ENCODE measurements around the gene FBXL13. TPM values are rescaled to one million over a fixed set of nuclear protein-coding genes. Genes with fewer than 3 reads are reported as not detected.
A peak's percentile ranks its signal among the peaks of the same experiment; 100 is the strongest.

Gene FBXL13
- polyA plus RNA-seq, 5 donors = 2.8 to 5.5 (median 4.6) TPM

- no peak for DNase-seq
These were observed 176.6 kb downstream of the FBXL13 start for GRCh38 chr7:102897856-102898531.

- no peak for DNase-seq
These were observed 177.4 kb downstream of the FBXL13 start for GRCh38 chr7:102897211-102897631.

GRCh38 chr7:102896585-102896984 lies 178.0 kb downstream of the FBXL13 start:
- no peak for DNase-seq

GRCh38 chr7:102895602-102896001 lies 179.0 kb downstream of the FBXL13 start:
- DNase-seq = no peak

- no peak for DNase-seq
These were observed 181.8 kb downstream of the FBXL13 start for GRCh38 chr7:102892631-102893278.

- DNase-seq = peak; percentile 46 to 55
These were observed 182.8 kb downstream of the FBXL13 start for GRCh38 chr7:102891693-102892261.

GRCh38 chr7:102890971-102891692 lies 183.5 kb downstream of the FBXL13 start:
- DNase-seq = no peak

- peak; percentile 88 to 92 for DNase-seq
These were observed 184.2 kb downstream of the FBXL13 start for GRCh38 chr7:102890292-102890970.

- DNase-seq = peak; percentile 71 to 72
These were observed 184.7 kb downstream of the FBXL13 start for GRCh38 chr7:102889851-102890250.

- no peak for DNase-seq
These were observed 185.9 kb downstream of the FBXL13 start for GRCh38 chr7:102888561-102889233.

GRCh38 chr7:102883098-102883860 lies 191.3 kb downstream of the FBXL13 start:
- no peak for DNase-seq

GRCh38 chr7:102875700-102876295 lies 198.8 kb downstream of the FBXL13 start:
- no peak for DNase-seq

GRCh38 chr7:102874966-102875365 lies 199.6 kb downstream of the FBXL13 start:
- DNase-seq = no peak

GRCh38 chr7:102874166-102874829 lies 200.3 kb downstream of the FBXL13 start:
- no peak for DNase-seq

GRCh38 chr7:102873470-102874165 lies 201.0 kb downstream of the FBXL13 start:
- DNase-seq = no peak

- DNase-seq = no peak
These were observed 202.1 kb downstream of the FBXL13 start for GRCh38 chr7:102872460-102872859.

GRCh38 chr7:102869195-102869594 lies 205.4 kb downstream of the FBXL13 start:
- no peak for DNase-seq

- DNase-seq = peak; percentile 31 to 35
These were observed 207.9 kb downstream of the FBXL13 start for GRCh38 chr7:102866535-102867215.
